ENCODE data around the gene CEP295NL.

CEP295NL gene

GRCh38 chr17:78857266-78857665 is 45.7 kb downstream of the CEP295NL start:
- Mint-ChIP-seq H3K27ac (no peak overlapping the region), H3K4me3 (no peak overlapping the region), H3K4me1 (no peaks in the 10 kb centered on the region), H3K27me3 (ENCODE audit: low read depth) (no peaks in the 10 kb centered on the region), H3K36me3 (ENCODE audit: low read depth) (peaks cover 44% of the 10 kb centered on the region), H3K9me3 (no peaks in the 10 kb centered on the region)
- TF ChIP-seq CTCF (IDR thresholded peaks at IDR 0.05; ENCODE audit: unreplicated experiment in 3 of 3), result no peak

GRCh38 chr17:78855561-78856165 is 47.3 kb downstream of the CEP295NL start:
- Mint-ChIP-seq H3K27ac (no peak overlapping the region), H3K36me3 (ENCODE audit: low read depth) (peaks cover 33% of the 10 kb centered on the region), H3K27me3 (ENCODE audit: low read depth) (no peaks in the 10 kb centered on the region), H3K4me1 (no peaks in the 10 kb centered on the region), H3K4me3 (no peak overlapping the region), H3K9me3 (no peaks in the 10 kb centered on the region)
- TF ChIP-seq CTCF (IDR thresholded peaks at IDR 0.05; ENCODE audit: unreplicated experiment in 3 of 3), result no peak

GRCh38 chr17:78854508-78854907 is 48.5 kb downstream of the CEP295NL start:
- no peaks in the 10 kb centered on the region for H3K9me3 Mint-ChIP-seq
- H3K4me3 Mint-ChIP-seq, result no peak overlapping the region
- no peaks in the 10 kb centered on the region for H3K27me3 Mint-ChIP-seq (ENCODE audit: low read depth)
- H3K36me3 Mint-ChIP-seq (ENCODE audit: low read depth), result peaks cover 33% of the 10 kb centered on the region
- no peaks in the 10 kb centered on the region for H3K4me1 Mint-ChIP-seq
- no peak for TF ChIP-seq CTCF (IDR thresholded peaks at IDR 0.05; ENCODE audit: unreplicated experiment in 3 of 3)
- no peak overlapping the region for H3K27ac Mint-ChIP-seq

- Mint-ChIP-seq H3K4me1 (no peaks in the 10 kb centered on the region), H3K4me3 (no peak overlapping the region), H3K9me3 (no peaks in the 10 kb centered on the region), H3K27ac (no peak overlapping the region), H3K27me3 (ENCODE audit: low read depth) (no peaks in the 10 kb centered on the region), H3K36me3 (ENCODE audit: low read depth) (peaks cover 33% of the 10 kb centered on the region)
- TF ChIP-seq CTCF (IDR thresholded peaks at IDR 0.05; ENCODE audit: unreplicated experiment in 3 of 3), result no peak
Measured at GRCh38 chr17:78853926-78854394, 49.0 kb downstream of the CEP295NL start.

DNA sequence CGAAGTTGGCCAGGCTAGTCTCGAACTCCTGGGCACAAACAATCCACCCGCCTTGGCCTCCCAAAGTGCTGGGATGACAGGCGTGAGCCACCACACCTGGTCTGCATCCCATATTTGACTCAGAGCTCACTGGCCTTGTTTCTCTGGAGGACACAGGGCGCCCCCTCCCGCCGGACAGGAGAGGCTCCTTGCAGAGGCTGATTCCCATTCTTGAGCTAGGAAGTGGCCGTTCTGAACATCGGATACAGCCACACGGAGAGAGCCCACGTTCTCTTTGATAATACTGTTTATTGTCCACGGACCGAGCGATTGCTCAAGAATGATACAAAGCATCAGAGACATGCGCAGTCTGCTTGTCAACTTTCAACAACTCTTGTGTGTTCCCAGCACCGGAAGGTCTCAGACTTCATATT is 50.3 kb downstream of the CEP295NL start:
- Mint-ChIP-seq H3K9me3 (no peaks in the 10 kb centered on the region), H3K27me3 (ENCODE audit: low read depth) (no peaks in the 10 kb centered on the region), H3K36me3 (ENCODE audit: low read depth) (peaks cover 29% of the 10 kb centered on the region), H3K4me1 (no peaks in the 10 kb centered on the region), H3K27ac (no peak overlapping the region), H3K4me3 (no peak overlapping the region)
- no peak for TF ChIP-seq CTCF (IDR thresholded peaks at IDR 0.05; ENCODE audit: unreplicated experiment in 3 of 3)

GRCh38 chr17:78849026-78849425 is 54.0 kb downstream of the CEP295NL start:
- Mint-ChIP-seq H3K4me3 (no peak overlapping the region), H3K4me1 (no peaks in the 10 kb centered on the region), H3K27ac (no peak overlapping the region), H3K27me3 (ENCODE audit: low read depth) (no peaks in the 10 kb centered on the region), H3K9me3 (no peaks in the 10 kb centered on the region), H3K36me3 (ENCODE audit: low read depth) (peaks cover 13% of the 10 kb centered on the region)
- TF ChIP-seq CTCF (IDR thresholded peaks at IDR 0.05; ENCODE audit: unreplicated experiment in 3 of 3), result no peak
